ENCODE measurements around the gene HGF. TPM values are rescaled to one million over a fixed set of nuclear protein-coding genes. Genes with fewer than 3 reads are reported as not detected.
"Not testable (repeated sequence)": the region's sequence is repeated elsewhere in the genome, so short reads cannot be mapped to it uniquely, and the experiment has no call there.

HGF gene
- total RNA-seq, 1 donor from 2014 or later, result 4.7 TPM

DNA sequence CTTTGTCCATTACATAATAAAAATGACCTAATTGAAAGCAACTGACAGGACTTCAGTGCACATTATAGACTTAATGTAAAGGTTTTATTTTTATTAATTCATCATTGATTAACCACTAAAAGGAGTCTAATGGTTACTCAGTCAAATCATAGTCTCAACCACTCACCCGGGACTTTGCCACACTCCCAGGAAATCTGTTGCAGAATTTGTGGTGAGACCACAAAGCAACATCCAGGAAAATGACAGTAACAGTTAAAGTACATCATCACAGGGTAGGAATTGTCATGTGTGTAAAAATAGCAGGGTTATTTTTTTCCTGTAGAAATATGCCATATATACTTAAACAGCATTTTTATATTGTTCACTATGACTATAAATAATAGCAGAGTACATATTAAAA, 6.3 kb upstream of the HGF start:
- no peak for DNase-seq

DNA sequence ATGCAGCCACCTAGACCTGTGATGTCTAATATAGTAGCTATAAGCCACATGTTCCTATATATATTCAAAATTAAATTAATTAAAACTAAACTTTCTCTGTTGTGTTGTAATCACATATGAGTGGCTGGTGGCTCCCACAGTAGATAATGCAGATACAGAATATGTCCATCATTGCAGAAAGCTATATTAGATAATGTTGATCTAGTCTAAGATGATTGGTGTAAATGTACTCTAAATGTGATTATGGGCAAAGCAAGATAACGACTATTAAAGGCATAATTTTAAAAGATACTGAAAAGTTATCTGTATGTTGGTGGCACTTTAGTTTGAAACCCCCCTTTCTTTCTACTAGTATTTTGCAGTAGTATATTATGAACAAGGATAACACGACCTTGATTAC, 5.7 kb upstream of the HGF start:
- no peak for DNase-seq

- DNase-seq, result no peak
Observed at GRCh38 chr7:81774551-81774950, 4.7 kb upstream of the HGF start.

GRCh38 chr7:81770728-81771223, 929 bp upstream of the HGF start:
- no peak for DNase-seq

DNA sequence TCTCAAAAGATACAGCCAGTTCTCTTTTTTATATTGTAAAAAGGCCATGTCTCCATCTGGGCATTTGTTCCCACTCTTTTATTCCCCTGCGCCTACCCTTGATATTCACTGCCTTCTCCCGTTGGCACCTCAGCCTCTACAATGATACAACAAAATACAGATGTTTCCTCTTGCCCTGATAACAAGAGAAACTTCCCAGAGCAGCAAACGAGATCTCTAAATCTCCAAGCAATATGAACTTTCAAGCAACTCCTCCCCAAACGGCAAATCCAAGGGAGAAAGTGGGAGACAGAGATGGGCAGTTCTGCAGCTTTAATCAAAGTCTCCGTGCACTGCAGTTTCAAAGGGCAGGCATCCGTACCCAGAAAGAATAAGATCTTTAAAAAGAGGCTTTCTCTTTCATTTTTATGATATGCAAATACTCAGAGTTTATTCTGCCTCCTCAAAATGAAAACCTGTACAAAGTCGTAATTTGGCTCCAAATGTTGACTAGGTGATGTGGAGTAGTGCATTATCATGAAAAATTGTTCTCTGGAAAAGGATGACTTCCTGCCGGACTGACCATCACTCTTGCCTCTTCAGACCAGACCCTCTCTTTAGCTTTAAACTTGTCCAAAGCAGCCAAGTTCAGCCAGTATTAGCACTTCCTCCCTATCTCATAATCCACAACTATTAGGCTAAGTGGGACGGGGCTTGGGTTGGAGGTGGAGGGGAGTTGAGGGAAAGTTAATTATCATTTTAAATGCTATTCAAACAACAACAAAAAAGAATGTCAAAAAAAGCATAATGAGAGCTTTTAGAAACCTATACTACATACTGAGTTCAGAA, 682 bp downstream of the HGF start:
- no peak for DNase-seq

DNA sequence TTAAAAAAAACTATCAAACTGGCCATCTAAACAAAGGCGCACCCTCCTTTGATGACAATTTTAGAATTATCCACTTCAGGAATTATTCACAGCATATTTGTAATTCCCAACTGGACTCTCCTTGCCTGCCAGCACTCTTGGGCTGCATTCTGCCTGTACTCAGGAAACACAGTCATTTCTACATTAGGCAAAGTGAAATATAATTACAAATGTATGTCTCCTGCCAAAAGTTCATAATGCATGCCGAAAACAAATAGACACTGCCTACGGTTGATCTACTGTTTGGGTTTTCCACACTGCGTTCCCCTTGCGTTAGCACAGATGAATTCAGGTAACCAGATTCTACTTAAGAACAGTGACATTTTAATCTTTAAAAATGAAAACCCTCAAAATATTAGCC, 1.9 kb downstream of the HGF start:
- no peak for DNase-seq

- no peak for DNase-seq
Observed at GRCh38 chr7:81761821-81762220, 8.0 kb downstream of the HGF start.

- DNase-seq, result no peak
Observed at GRCh38 chr7:81761031-81761430, 8.8 kb downstream of the HGF start.

DNA sequence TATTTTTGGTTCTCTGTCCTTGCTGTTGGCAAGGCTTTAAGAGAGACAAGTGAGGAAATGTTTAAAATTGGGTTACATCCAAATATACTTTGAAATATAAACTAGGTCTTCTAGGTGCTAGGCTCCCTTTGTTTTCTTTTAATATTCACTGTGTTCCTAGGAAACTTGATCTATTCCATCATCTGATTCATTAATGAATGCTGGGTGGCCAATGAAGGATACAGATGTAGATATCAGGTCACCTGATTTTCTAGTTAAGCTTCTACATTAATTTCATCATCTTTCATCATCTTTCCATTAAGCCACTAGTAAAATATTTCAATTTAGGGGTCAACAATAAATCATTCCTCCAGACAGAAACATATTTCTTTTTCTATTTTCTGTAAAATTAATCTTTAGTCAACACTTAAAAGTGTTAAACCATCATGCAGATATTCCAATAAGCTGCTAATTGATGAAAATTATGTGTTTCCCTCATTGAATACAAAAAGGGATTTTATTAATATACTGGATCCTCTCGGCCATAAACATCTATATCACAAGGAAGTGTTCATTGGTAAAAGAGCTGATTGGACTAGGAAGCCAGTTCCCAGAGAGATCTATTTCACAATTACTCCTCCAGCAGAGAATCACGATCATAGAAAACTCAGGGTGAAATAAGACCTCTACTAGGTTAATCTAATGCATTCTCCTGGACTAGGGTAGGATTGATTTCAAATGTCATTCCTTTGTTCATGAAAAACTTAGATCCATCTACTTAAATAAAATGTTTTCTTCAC, 14.7 kb downstream of the HGF start:
- DNase-seq, result no peak

GRCh38 chr7:81753392-81753791, 16.5 kb downstream of the HGF start:
- DNase-seq, result no peak

- no peak for DNase-seq
Observed at GRCh38 chr7:81752318-81752714, 17.5 kb downstream of the HGF start.

GRCh38 chr7:81751619-81752317, 18.1 kb downstream of the HGF start:
- DNase-seq, result no peak

DNA sequence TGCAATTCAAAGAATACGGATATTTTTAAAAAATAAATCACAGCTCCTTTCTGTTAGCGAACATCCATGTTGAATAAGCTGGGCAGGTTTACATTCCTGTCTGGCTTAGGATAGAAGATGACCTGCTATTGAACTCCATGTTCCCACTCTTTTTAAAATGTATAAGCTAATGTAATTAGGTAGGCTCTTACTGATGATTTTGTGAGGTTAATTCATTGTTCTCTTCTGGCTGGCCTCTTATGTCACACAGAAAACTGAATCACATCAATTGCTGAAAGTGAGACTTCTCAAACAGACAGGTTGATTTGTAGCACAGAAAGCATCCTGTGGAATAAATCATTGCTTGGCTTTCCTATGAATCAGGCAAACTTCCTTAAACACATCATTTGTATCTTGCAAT, 24.2 kb downstream of the HGF start:
- DNase-seq, result no peak

DNA sequence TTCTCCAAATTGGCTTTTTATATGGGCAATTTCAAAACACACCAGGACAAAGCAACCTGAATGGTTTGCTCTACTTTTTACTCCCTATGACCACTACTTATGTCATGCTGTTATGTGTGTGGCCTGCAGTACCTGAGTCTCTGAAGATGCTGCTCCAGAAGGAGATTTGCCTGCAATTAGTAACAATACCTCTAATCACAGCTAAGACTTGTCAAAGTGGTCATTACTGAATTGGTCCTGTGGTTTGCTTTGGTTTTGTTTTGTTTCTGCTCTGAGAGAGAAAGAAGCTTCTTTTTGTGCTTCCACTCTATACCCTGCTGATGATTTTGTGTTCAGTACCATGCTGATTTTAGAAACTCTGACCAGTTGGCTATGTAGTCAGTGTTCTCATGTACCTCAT, 25.5 kb downstream of the HGF start:
- DNase-seq, result no peak

GRCh38 chr7:81743665-81744064, 26.2 kb downstream of the HGF start:
- DNase-seq, result no peak

- no peak for DNase-seq
Observed at GRCh38 chr7:81743201-81743600, 26.6 kb downstream of the HGF start.

GRCh38 chr7:81740403-81740802, 29.4 kb downstream of the HGF start:
- DNase-seq, result no peak

GRCh38 chr7:81736091-81736490, 33.8 kb downstream of the HGF start:
- DNase-seq, result no peak

GRCh38 chr7:81725812-81726127, 44.1 kb downstream of the HGF start:
- DNase-seq, result no peak

DNA sequence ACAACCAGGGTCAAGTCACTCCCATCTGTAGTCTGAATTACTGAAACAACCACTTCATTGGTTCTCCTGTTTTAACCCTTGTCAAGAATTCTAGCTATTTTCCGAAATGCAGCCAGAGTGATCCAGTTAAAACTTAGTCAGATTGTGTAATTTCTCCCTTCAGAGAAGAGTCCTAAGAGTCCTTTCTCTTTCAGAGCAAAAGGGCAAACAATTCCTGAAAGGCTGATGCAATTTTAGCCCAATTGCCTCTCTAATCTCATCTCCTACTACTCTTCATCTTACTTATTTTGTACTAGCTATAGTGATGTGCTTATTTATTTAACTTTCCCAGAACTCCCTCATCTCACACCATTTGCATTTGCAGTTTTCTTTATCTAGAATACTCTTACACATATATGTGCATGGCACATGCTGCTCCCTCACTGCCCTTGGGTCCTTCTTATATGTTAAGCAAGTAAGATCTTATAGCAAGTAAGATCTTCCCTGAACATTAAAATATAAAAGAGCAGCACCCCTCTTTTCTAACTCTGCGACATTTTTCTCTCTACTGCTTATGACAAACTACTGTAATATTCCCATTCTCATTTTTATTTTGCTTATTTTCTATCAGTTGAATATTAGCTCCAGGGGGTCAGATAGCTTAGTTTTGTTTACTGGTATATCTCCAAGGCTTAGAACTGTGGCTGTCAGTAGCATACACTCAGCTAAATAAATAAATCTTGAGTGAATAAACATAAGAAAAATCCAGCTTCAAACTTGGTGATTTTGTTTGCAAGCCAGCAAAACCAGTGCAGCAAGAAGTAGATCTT, 44.6 kb downstream of the HGF start:
- no peak for DNase-seq

DNA sequence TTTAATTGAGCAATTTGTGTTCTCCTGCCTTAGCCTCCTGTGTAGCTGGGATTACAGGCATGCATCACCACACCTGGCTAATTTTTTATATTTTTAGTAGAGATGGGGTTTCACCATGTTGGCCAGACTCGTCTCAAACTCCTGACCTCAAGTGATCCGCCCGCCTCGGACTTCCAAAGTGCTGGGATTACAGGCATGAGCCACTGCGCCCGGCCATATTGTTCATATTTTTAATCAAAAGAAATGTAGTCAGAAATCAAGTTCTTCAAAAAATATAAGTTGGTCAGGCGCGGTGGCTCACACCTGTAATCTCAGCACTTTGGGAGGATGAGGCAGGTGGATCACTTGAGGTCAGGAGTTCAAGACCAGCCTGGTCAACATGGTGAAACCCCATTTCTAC, 47.6 kb downstream of the HGF start:
- not testable (repeated sequence) for DNase-seq

- no peak for DNase-seq
Observed at GRCh38 chr7:81721437-81721836, 48.4 kb downstream of the HGF start.
